Measurements from ENCODE around the gene SLC22A1.
"Not testable (repeated sequence)": the region's sequence is repeated elsewhere in the genome, so short reads cannot be mapped to it uniquely, and the experiment has no call there.

SLC22A1 gene

DNA sequence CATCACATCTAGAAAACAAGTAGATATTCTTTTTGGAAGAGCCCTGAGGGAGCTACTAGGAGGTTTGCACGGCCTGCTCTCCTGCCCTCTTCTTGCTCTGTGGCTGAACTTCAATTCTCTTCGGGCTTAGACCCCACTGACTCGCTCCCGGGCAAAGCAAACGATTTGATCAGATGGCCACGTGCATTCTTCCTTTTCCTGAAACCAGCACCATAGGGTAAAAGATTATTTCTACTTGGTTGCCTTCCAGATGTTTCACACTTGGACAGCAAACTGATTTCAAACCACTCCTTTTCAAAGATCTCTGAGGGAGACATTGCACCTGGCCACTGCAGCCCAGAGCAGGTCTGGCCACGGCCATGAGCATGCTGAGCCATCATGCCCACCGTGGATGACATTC is at the start of gene SLC22A1:
Gene SLC22A1, plus strand, starts transcription at position 258 of the 400 bp plus-strand sequence. Its CDS starts 121 bp downstream, at position 379.
- DNase-seq: no peak

DNA sequence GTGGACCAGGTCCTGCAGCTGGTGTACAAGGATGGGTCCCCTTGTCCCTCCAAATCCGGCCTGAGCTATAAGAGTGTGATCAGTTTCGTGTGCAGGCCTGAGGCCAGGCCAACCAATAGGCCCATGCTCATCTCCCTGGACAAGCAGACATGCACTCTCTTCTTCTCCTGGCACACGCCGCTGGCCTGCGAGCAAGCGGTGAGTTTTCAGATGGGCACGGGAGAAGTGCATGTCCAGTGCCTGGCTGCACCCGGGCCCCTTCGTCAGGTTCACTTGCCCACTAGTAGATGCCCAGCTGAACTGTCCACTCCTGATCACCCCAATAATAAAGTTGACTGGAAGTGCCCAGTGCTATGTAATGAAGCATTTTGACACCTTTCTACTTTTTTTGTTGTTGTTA is 48.3 kb upstream of the SLC22A1 start:
- no peak for DNase-seq

- no peak for DNase-seq
These were observed 45.6 kb upstream of the SLC22A1 start for GRCh38 chr6:160076009-160076408.

DNA sequence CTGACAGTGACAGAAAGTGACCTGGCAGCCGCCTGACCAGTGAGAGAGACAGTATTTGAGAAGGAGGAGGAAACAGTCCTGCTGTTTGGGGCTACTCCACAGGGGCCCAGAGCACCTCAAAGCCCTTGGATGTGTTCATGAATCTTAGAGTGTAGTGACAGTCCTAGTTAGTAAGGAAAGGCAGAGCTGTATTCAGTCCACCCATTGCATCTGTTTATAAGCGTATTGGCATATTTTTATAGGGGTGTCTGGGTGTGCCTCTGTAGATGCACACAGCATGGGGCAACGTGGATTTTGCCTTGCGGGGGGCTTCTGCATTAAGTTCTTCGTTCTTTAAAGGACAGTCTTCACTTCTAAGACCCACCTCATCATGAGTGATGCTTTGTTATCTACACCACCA is 44.6 kb upstream of the SLC22A1 start:
- DNase-seq: no peak

DNA sequence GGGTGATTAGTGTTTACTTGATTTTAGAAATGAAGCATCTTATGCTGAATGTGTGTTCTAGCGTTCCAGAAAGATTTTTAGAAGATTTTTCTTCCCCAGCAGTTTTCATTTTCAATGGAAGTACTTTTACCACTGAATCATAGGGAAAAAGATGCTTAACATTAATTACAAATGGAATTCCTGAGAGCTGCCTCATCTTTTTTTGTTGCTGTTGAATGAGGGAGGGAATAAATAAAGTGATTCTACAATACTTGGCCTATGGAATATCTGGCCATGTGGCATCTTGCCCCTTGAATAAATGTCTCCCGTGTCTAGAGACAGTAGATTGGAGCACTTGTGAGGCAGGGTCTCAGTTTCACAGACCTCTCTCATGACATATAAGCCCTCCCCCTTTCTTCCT is 44.1 kb upstream of the SLC22A1 start:
- DNase-seq: no peak

GRCh38 chr6:160078883-160079685 is 42.5 kb upstream of the SLC22A1 start:
- DNase-seq: no peak

GRCh38 chr6:160079686-160080043 is 42.0 kb upstream of the SLC22A1 start:
- no peak for DNase-seq

DNA sequence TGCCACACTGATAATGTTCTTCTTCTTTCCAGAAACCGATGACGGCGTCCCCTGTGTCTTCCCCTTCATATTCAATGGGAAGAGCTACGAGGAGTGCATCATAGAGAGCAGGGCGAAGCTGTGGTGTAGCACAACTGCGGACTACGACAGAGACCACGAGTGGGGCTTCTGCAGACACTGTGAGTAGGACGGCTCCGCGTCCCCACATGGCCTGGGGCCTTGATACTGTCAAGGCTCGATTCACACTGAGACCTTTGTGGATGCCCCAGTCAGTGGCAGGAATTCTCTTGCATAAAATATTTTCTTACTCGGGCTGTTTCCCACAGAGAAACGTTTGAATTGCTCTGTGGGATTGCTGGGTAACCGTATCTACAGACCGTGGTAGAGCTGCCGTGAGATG is 41.5 kb upstream of the SLC22A1 start:
- DNase-seq: no peak

DNA sequence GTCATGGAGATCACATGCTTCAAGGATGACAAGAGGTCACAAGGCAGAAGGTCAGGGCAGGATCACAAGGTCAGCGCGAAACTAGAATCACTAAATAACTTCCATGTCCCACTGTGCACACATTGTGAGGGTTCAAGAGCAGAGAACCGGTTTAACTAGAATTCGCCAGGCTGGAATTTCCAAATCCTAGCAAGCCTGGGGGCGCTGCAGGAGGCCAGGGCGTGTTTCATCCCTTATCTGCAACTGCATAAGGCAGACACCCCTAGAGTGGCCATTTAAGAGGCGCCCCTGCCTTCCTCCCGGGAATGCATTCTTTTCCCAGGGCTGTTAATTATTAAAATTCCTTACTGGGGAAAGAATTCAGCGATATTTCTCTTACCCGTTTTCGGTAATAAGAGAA is 40.2 kb upstream of the SLC22A1 start:
- no peak for DNase-seq

DNA sequence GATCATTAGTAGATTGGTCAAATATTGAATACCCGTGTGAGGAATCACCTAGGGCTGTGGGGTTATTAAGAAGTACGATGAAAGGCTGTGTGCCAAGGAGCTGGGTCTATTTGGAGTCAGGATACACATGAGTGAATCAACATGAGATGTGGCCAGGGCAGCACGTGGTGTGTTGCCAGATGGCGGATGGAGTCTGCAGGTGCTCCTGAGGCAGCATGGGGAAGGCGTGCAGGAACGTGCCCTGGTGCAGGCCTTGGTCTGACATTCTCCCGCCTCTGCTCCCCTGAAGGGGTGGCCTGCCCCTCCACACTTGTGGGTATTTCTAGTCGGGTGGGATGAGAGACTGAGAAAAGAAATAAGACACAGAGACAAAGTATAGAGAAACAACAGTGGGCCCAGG is 39.0 kb upstream of the SLC22A1 start:
- no peak for DNase-seq

DNA sequence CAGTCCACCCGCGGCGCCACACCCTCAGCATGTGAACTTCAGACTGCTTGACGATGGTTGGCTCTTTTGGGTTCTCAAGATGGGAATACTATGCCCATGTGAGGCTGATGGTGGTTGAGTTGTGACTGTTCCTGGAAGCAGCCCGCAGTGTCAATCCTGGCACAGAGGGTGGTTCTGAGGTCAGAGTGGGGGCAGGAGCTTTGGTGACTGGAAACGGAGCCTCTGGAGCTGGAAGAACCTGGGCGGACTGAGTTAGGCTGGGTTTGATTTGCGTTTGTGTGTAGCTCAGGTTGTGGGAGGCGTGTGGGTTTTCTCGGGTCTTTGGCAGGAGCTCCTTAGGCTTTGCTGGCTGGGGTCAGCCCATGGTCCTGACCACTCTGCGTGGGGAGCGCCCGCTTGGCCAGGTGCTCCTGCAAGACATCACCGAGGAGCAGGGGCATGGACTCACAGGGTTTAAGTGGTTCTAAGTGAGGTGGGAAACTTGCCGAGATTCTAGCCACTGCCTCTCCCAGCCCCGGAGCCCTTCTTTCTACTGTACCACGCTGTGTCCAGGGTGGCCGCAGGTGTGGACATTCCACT is 37.3 kb upstream of the SLC22A1 start:
- no peak for DNase-seq

GRCh38 chr6:160085226-160085625 is 36.4 kb upstream of the SLC22A1 start:
- no peak for DNase-seq

GRCh38 chr6:160085713-160086505 is 35.7 kb upstream of the SLC22A1 start:
- DNase-seq: no peak

- DNase-seq: no peak
These were observed 34.9 kb upstream of the SLC22A1 start for GRCh38 chr6:160086754-160087153.

DNA sequence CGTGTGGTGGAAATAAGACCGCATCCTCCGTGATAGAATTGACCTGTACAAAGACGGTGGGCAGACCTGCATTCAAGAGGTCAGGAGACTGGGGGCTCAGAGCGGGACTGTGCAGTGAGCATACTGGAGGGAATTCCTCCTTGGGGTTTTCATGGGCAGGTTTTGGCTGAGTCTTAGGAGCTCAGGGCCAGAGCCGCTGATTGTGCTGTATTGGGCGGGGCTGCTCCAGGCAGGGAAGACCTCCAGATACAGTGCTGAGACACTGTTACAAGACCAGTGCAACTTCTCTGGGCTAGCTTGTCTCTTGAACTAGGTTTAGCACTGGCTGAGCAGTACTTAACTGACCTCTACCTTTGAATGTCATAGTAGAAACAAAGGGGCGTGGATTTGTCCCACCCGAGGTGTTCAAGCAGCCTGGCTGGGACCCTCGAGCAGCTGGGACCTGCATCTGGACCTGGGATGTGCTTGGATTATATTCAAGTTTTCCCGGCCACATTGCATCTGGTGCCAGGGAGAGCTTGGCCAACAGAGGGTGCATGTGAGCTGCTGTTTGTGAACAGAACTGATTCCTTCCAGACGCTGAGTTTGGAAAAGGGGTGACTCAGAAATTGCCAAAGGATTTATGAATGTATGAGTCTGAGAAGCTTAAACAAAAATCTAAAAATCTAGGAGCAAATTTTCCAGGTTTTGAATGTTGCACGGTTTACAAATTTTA is 33.4 kb upstream of the SLC22A1 start:
- no peak for DNase-seq

GRCh38 chr6:160088784-160089533 is 32.7 kb upstream of the SLC22A1 start:
- DNase-seq: no peak

DNA sequence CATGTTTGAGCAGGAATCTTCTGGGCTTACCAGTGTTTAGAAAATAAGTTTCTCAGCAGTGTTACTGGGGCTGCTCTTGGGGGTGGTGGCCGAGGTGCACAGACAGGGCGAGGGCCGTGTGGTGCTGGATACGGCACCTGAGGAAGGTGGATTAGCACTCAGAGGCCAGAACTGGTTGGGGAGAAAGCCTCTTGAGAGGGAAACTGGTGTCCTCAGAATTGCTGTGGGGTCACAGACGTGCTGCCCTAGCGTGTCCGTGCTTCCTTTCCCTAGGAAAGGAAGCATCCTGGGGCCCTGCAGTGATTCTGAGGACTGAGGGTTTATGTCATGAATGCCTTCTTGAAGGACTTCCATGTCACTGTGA is 32.1 kb upstream of the SLC22A1 start:
- no peak for DNase-seq

GRCh38 chr6:160090442-160091239 is 31.0 kb upstream of the SLC22A1 start:
- not testable (repeated sequence) for DNase-seq

DNA sequence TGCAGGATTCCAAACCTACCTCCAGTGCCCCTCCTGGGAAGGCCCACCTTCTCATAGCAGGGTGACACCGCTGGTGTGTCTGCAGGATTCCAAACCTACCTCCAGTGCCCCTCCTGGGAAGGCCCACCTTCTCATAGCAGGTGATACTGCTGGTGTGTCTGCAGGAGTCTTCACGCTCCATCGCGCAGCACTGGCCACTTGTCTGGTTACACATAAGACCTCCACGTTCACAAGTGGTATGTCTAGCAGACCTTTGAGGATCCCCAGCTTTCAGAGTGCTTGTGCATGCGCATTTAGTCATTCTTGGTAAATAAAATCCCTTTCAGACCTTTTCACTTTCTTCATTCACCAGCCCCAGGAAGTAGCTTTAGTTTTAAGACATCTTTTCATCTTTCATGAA is 29.4 kb upstream of the SLC22A1 start:
- DNase-seq: not testable (repeated sequence)

GRCh38 chr6:160092602-160093001 is 29.0 kb upstream of the SLC22A1 start:
- no peak for DNase-seq

DNA sequence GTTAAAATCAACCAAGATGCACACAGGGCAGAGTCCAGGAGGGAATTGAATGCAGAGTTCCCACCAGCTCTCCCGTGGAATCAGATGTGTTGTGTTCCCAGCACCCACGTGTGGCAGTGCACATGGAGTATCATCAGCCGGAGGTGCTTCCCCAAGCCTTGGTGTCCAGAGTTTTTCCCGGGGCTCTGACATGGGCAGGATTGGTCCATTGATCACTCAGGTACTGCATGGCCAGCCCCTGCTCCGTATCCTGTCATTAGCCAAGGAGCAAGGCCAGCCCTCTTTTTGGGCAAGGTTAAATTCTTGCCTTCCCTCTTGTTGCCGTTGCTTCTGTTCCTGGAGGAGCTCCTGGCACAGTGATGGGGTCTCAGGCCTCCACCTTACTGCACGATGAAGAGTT is 28.6 kb upstream of the SLC22A1 start:
- no peak for DNase-seq

DNA sequence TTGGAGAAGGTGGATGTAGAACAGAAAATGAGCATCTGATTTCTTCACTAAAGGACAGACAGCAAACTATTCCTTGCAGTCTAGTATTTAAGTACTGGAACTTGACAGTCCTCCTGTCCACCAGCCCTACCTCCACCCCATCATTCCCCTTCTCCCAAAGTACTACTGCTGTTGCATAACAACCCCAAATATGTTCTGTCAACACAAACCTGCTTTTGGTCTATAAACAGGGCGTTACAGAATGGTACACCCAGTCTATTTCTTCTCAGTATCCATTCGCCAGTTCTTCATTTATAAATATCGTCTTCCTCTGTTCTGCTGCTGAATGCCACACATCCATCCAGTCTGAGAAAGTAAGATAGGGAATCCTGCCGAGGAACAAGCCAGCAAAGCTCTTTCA is 27.7 kb upstream of the SLC22A1 start:
- no peak for DNase-seq
